Gastrocnemius medialis (tissue), 4 donors: ENCODE measurements around the gene PRKAG2.

Experiments used
- POLR2A ChIP-seq, 2 donors: fragments of 450-650 bp; IDR thresholded peaks; one replicate each; pipeline ENCODE4 v1.6.1; 2017; ENCODE audit warnings: antibody characterized with exemption in 2 of 2, mild to moderate bottlenecking in 2 of 2, moderate library complexity in 2 of 2
- TF ChIP-seq, protein P1 (sequence below), 5 experiments: fragments of 450-650 bp in 3 of 5; fragments of 200-600 bp in 2 of 5; sonication (generic) in 2 of 5; IDR thresholded peaks in 4 of 5; conservative IDR thresholded peaks in 1 of 5; 1 replicate in 4 of 5; 2 replicates in 1 of 5; pipeline ENCODE4 v1.5.1; 2016 to 2019; ENCODE audit warnings: antibody characterized with exemption in 5 of 5, mild to moderate bottlenecking in 3 of 5, moderate library complexity in 3 of 5

- TF ChIP-seq, protein P1, sequence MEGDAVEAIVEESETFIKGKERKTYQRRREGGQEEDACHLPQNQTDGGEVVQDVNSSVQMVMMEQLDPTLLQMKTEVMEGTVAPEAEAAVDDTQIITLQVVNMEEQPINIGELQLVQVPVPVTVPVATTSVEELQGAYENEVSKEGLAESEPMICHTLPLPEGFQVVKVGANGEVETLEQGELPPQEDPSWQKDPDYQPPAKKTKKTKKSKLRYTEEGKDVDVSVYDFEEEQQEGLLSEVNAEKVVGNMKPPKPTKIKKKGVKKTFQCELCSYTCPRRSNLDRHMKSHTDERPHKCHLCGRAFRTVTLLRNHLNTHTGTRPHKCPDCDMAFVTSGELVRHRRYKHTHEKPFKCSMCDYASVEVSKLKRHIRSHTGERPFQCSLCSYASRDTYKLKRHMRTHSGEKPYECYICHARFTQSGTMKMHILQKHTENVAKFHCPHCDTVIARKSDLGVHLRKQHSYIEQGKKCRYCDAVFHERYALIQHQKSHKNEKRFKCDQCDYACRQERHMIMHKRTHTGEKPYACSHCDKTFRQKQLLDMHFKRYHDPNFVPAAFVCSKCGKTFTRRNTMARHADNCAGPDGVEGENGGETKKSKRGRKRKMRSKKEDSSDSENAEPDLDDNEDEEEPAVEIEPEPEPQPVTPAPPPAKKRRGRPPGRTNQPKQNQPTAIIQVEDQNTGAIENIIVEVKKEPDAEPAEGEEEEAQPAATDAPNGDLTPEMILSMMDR (IDR thresholded peaks at IDR 0.05 in 4 of 5, conservative IDR thresholded peaks at IDR 0.05 in 1 of 5), result no peak
- TF ChIP-seq POLR2A (IDR thresholded peaks at IDR 0.05), result no peak
Observed at GRCh38 chr7:151655555-151655954, 221.4 kb downstream of the PRKAG2 start.
